ENCODE results near the gene MCF2L.

Gene MCF2L

DNA sequence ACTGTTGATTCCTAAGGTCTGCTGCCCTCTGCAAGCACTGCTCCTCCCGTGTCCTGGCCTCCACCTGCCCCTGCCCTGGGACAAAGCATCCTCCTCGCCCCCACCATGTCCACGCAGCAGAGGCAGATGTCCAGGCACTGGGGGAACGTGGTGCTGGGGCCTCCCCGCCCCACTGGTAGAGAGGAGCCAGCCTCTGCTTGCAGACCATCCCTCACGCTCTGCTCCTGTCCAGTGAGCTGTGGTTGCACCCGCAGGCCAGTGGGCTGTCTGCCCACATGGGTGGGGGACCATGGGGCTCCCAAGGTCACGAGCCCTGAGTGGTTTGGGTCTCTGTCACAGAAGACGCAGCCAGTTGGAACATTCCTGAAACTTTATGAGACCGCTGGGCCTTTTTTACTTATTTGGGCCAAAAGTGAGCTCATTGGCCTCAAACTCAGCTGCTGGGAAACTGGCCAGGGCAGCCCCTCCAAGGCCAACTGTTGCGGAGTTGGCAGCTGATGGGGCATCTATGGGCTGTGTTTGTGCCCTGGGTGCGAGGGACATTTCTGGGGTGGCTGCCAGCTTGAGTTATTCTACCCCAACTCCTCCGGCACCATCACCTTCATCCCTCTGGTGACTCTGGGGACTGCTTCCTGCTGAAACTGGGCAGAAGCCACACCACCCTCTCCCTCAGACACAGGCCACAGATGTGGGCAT lies 71.7 kb downstream of the MCF2L start:
- H3K4me1 ChIP-seq (ENCODE audit: control insufficient read depth, insufficient read depth, low read length): no peaks in the 10 kb centered on the region
- H3K36me3 ChIP-seq (ENCODE audit: control insufficient read depth, insufficient read depth, low read length): no peaks in the 10 kb centered on the region
- no peaks in the 10 kb centered on the region for H3K9me3 ChIP-seq (ENCODE audit: control insufficient read depth, insufficient read depth, low read length)
- no peak overlapping the region for H3K9ac ChIP-seq (ENCODE audit: low read depth, low read length)
- H3K4me3 ChIP-seq (ENCODE audit: low read depth, low read length): no peak overlapping the region
- no peaks in the 10 kb centered on the region for H3K27me3 ChIP-seq (ENCODE audit: control insufficient read depth, insufficient read depth, low read length)

- H3K27me3 ChIP-seq (ENCODE audit: control insufficient read depth, insufficient read depth, low read length): no peaks in the 10 kb centered on the region
- no peaks in the 10 kb centered on the region for H3K9me3 ChIP-seq (ENCODE audit: control insufficient read depth, insufficient read depth, low read length)
- H3K4me1 ChIP-seq (ENCODE audit: control insufficient read depth, insufficient read depth, low read length): no peaks in the 10 kb centered on the region
- no peaks in the 10 kb centered on the region for H3K36me3 ChIP-seq (ENCODE audit: control insufficient read depth, insufficient read depth, low read length)
- no peak overlapping the region for H3K9ac ChIP-seq (ENCODE audit: low read depth, low read length)
- no peak overlapping the region for H3K4me3 ChIP-seq (ENCODE audit: low read depth, low read length)
These were observed 72.3 kb downstream of the MCF2L start for GRCh38 chr13:113041293-113041690.

DNA sequence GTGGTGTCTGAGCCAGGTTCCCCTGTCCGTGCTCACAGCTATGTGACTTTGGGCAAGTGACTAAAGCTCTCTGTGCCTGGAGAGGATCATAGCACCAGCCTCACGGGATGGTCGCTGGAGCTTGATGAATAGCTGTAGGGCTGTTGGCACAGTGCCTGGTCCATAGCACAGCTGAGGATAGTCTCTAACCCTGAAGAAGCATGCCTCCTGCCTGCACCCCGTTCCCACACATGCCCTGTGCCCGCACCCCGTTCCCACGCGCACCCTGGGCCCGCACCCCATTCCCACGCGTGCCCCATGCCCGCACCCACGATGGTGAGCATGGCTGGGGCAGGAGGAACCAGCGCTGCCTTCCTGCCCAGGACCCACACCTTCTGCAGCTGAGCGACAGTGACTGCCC lies 72.9 kb downstream of the MCF2L start:
- no peak overlapping the region for H3K9ac ChIP-seq (ENCODE audit: low read depth, low read length)
- no peaks in the 10 kb centered on the region for H3K4me1 ChIP-seq (ENCODE audit: control insufficient read depth, insufficient read depth, low read length)
- no peaks in the 10 kb centered on the region for H3K27me3 ChIP-seq (ENCODE audit: control insufficient read depth, insufficient read depth, low read length)
- no peaks in the 10 kb centered on the region for H3K36me3 ChIP-seq (ENCODE audit: control insufficient read depth, insufficient read depth, low read length)
- no peak overlapping the region for H3K4me3 ChIP-seq (ENCODE audit: low read depth, low read length)
- H3K9me3 ChIP-seq (ENCODE audit: control insufficient read depth, insufficient read depth, low read length): no peaks in the 10 kb centered on the region

GRCh38 chr13:113042456-113042855 lies 73.4 kb downstream of the MCF2L start:
- Histone ChIP-seq H3K27me3 (ENCODE audit: control insufficient read depth, insufficient read depth, low read length) (no peaks in the 10 kb centered on the region), H3K9me3 (ENCODE audit: control insufficient read depth, insufficient read depth, low read length) (no peaks in the 10 kb centered on the region), H3K36me3 (ENCODE audit: control insufficient read depth, insufficient read depth, low read length) (no peaks in the 10 kb centered on the region), H3K4me3 (ENCODE audit: low read depth, low read length) (no peak overlapping the region), H3K4me1 (ENCODE audit: control insufficient read depth, insufficient read depth, low read length) (no peaks in the 10 kb centered on the region), H3K9ac (ENCODE audit: low read depth, low read length) (no peak overlapping the region)

- Histone ChIP-seq H3K36me3 (ENCODE audit: control insufficient read depth, insufficient read depth, low read length) (no peaks in the 10 kb centered on the region), H3K27me3 (ENCODE audit: control insufficient read depth, insufficient read depth, low read length) (no peaks in the 10 kb centered on the region), H3K9ac (ENCODE audit: low read depth, low read length) (no peak overlapping the region), H3K4me3 (ENCODE audit: low read depth, low read length) (no peak overlapping the region), H3K4me1 (ENCODE audit: control insufficient read depth, insufficient read depth, low read length) (no peaks in the 10 kb centered on the region), H3K9me3 (ENCODE audit: control insufficient read depth, insufficient read depth, low read length) (no peaks in the 10 kb centered on the region)
These were observed 74.1 kb downstream of the MCF2L start for GRCh38 chr13:113043001-113043630.

- Histone ChIP-seq H3K4me1 (ENCODE audit: control insufficient read depth, insufficient read depth, low read length) (no peaks in the 10 kb centered on the region), H3K4me3 (ENCODE audit: low read depth, low read length) (no peak overlapping the region), H3K27me3 (ENCODE audit: control insufficient read depth, insufficient read depth, low read length) (no peaks in the 10 kb centered on the region), H3K9me3 (ENCODE audit: control insufficient read depth, insufficient read depth, low read length) (no peaks in the 10 kb centered on the region), H3K9ac (ENCODE audit: low read depth, low read length) (no peak overlapping the region), H3K36me3 (ENCODE audit: control insufficient read depth, insufficient read depth, low read length) (no peaks in the 10 kb centered on the region)
These were observed 74.9 kb downstream of the MCF2L start for GRCh38 chr13:113043931-113044330.

DNA sequence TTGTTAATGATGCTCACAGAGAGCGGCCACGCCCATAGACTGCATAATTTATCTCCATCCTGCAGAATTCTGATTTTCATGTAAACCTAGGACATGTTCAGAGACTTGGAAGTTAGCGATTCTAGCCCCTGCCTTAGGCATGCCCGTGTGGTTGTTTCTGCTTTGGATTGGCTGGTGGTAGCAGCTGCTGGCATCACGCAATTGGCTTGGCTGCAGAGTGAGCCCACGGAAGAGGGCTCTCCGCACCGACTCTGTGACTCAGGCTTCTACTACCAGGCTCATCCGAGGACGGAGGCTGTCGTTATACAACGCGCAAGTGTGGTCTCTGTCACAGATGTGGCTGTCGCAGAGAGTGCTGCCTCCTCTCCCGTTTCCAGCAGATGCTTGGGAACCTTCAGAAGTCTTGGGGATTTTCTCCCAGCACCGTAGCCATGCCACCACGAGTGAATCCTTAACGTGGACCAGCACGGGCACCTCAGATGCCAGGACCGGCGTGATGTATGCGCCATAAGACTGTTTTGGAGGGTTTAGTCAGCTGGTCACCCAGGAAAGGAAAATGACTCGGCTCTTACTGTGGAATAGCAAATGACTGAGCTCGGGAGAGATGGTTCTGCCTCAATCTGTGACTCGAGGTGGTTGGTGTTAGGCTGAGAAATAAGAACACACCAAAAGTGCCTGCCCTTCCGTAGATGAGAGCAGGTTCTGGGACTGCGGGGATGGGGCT lies 75.5 kb downstream of the MCF2L start:
- Histone ChIP-seq H3K27me3 (ENCODE audit: control insufficient read depth, insufficient read depth, low read length) (no peaks in the 10 kb centered on the region), H3K36me3 (ENCODE audit: control insufficient read depth, insufficient read depth, low read length) (no peaks in the 10 kb centered on the region), H3K9ac (ENCODE audit: low read depth, low read length) (no peak overlapping the region), H3K4me1 (ENCODE audit: control insufficient read depth, insufficient read depth, low read length) (no peaks in the 10 kb centered on the region), H3K9me3 (ENCODE audit: control insufficient read depth, insufficient read depth, low read length) (no peaks in the 10 kb centered on the region), H3K4me3 (ENCODE audit: low read depth, low read length) (no peak overlapping the region)

- no peaks in the 10 kb centered on the region for H3K27me3 ChIP-seq (ENCODE audit: control insufficient read depth, insufficient read depth, low read length)
- H3K4me1 ChIP-seq (ENCODE audit: control insufficient read depth, insufficient read depth, low read length): no peaks in the 10 kb centered on the region
- H3K36me3 ChIP-seq (ENCODE audit: control insufficient read depth, insufficient read depth, low read length): no peaks in the 10 kb centered on the region
- H3K4me3 ChIP-seq (ENCODE audit: low read depth, low read length): no peak overlapping the region
- H3K9ac ChIP-seq (ENCODE audit: low read depth, low read length): no peak overlapping the region
- no peaks in the 10 kb centered on the region for H3K9me3 ChIP-seq (ENCODE audit: control insufficient read depth, insufficient read depth, low read length)
These were observed 76.5 kb downstream of the MCF2L start for GRCh38 chr13:113045251-113046127.

- Histone ChIP-seq H3K4me3 (ENCODE audit: low read depth, low read length) (no peak overlapping the region), H3K4me1 (ENCODE audit: control insufficient read depth, insufficient read depth, low read length) (peaks cover under 1% of the 10 kb centered on the region), H3K36me3 (ENCODE audit: control insufficient read depth, insufficient read depth, low read length) (no peaks in the 10 kb centered on the region), H3K9ac (ENCODE audit: low read depth, low read length) (no peak overlapping the region), H3K9me3 (ENCODE audit: control insufficient read depth, insufficient read depth, low read length) (no peaks in the 10 kb centered on the region), H3K27me3 (ENCODE audit: control insufficient read depth, insufficient read depth, low read length) (no peaks in the 10 kb centered on the region)
These were observed 77.3 kb downstream of the MCF2L start for GRCh38 chr13:113046128-113046882.

DNA sequence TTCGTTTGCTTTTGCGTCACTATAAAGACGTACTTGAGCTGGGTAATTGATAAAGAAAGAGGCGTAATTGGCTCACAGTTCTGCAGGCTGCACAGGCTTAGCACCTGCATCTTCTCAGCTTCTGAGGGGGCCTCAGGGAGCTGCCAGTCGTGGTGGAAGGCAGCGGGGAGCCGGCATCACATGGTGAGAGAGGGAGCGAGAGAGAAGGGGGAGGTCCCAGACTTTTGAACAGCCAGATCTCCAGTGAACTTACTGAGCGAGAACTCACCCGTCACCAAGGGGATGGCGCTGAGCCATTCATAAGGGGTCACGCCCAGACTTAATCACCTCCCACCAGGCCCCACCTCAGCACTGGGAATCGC lies 77.8 kb downstream of the MCF2L start:
- H3K4me3 ChIP-seq (ENCODE audit: low read depth, low read length): no peak overlapping the region
- no peaks in the 10 kb centered on the region for H3K9me3 ChIP-seq (ENCODE audit: control insufficient read depth, insufficient read depth, low read length)
- no peaks in the 10 kb centered on the region for H3K36me3 ChIP-seq (ENCODE audit: control insufficient read depth, insufficient read depth, low read length)
- H3K27me3 ChIP-seq (ENCODE audit: control insufficient read depth, insufficient read depth, low read length): no peaks in the 10 kb centered on the region
- peaks cover 2% of the 10 kb centered on the region for H3K4me1 ChIP-seq (ENCODE audit: control insufficient read depth, insufficient read depth, low read length)
- no peak overlapping the region for H3K9ac ChIP-seq (ENCODE audit: low read depth, low read length)

DNA sequence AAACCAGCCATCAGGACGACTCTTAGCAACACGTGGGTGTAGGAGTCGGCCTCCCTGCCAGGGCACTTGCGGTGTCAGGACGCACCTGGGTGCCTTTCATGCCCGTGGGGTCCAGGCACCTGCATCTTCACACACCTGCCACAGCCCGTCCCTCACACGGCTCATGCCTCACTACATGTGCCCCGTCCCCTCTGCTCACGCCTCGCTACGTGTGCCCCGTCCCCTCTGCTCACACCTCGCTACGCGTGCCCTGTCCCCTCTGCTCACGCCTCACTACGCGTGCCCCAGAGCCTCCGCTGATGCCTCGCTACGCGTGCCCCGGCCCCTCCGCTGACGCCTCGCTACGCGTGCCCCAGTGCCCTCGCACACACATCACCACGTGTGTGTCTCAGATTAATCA lies 78.6 kb downstream of the MCF2L start:
- H3K9me3 ChIP-seq (ENCODE audit: control insufficient read depth, insufficient read depth, low read length): no peaks in the 10 kb centered on the region
- no peaks in the 10 kb centered on the region for H3K36me3 ChIP-seq (ENCODE audit: control insufficient read depth, insufficient read depth, low read length)
- no peaks in the 10 kb centered on the region for H3K27me3 ChIP-seq (ENCODE audit: control insufficient read depth, insufficient read depth, low read length)
- no peak overlapping the region for H3K9ac ChIP-seq (ENCODE audit: low read depth, low read length)
- peaks cover 2% of the 10 kb centered on the region for H3K4me1 ChIP-seq (ENCODE audit: control insufficient read depth, insufficient read depth, low read length)
- H3K4me3 ChIP-seq (ENCODE audit: low read depth, low read length): no peak overlapping the region
